Measurements from ENCODE around the gene KIRREL3.

Gene KIRREL3

DNA sequence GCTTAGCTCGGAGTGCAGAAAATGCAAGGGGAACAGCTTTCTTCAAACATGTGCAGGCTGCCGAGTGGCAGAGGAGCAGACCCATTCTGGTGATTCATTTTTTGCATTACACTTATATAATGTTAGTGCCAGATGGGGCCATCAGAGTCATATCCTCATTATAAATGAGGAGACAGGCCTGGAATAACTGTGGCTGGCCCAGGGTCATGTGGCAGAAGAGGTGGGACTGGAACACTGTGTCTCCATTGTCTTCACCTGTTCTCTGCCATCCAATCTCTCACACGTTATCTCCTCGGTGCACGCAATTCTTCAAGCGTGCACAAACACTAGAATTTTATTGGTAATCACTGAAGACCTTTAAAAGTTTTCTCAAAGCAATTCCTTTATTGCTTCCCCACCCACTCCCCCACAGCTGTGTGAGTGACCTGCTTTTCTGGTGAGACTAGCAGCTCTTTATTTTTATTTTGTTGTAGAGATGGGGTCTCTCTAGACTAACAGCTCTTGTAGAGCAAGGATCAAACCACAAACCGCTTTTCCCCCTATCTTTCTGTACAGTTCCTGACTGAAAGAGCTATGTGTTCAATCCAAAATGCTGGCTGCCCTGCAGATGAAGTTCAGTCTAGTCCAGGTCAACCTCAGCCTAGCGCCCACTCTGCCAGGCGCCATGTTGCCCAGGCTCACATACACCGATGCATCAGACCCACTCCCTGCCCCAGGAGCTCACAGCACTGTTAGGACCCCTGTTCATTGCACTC lies 569.8 kb downstream of the KIRREL3 start:
- no peak for DNase-seq

DNA sequence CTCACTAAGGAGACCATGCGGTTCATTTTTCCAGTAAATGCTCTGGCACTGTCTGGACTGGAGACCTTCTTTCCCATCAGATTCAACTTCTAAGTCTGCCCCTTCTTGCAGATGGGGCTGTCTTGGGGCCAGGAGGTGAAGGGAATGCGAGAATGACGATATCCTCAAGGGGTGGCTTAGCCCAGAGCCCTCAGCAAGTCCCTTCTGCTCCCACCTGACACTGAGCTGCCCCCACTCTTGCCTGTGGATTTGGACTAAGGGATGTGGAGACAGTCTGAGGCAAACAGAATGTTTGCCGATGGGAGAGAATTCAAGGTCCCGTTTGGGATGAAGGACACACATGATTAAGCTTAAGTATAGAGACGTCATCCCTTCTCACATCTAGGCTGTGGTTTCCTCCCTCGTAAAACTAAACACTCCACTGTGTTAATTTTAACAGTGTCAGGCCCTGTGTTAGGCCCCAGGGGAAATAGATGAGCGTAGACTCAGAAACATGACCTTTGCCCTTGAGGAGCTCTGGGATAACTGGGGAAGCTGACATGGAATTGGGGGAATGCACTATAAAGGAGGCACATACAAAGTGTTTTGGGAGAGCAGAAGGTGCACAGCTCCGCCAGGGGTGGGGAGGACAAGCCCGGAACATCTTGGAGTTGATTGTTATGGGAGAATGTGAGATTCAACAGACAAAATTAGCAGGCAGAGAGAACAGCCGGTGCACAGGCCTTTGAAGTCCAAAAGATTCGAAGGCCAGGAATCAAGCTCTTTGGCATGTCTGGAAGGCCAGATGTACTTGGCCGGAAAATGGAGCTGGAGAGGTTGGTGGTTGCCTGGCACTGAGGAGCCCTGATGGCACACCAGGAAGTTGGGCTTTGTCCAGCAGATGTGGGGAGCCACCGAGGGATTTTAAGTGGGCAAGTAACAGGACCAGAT lies 573.5 kb downstream of the KIRREL3 start:
- DNase-seq, result no peak

DNA sequence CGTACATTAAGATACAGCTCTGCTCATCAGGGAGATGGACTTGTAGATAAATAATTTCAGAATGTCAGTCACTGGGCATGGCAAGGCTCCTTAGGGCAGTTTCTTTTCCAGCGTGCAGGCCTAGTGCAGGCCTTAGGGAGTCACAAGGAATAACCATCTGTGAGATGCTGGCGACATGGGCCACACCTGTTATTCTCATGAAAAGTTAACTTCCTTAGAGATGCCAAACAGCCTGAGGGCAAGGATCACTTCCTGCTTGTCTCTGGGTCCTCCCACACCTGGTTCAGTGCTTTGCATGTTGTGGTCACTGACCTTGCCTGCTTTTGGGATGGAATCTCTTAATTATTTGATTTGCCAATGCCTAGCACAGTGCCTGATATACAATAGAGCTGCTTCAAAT lies 574.5 kb downstream of the KIRREL3 start:
- DNase-seq, result no peak

DNA sequence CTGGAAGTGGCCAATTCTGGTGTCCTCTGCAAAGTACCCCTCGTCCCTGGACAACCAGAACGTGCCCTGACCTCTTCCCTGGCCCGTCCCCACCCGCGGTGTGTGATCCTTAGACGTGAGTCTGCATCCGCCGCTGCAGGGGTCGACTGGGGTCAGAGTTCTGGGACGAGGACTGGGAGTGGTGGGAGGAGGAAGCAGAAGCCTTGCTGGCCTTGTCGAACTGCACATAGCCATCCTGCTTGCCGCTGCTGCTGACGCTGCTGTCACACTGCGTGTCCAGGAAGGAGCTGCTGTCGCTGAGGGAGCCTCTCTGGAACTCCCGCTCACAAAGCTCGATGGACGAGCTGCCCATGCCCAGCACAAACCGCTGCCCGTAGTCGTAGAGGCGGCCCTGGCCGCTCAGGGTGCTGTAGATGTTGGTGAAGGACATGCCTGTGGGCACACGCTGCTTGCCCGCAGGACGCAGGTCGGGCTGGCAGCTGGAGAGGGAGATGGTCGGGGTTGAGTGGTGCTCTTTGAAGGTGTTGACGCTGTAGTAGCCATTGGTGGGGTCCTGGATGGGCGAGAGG lies 576.0 kb downstream of the KIRREL3 start:
- no peak for DNase-seq

DNA sequence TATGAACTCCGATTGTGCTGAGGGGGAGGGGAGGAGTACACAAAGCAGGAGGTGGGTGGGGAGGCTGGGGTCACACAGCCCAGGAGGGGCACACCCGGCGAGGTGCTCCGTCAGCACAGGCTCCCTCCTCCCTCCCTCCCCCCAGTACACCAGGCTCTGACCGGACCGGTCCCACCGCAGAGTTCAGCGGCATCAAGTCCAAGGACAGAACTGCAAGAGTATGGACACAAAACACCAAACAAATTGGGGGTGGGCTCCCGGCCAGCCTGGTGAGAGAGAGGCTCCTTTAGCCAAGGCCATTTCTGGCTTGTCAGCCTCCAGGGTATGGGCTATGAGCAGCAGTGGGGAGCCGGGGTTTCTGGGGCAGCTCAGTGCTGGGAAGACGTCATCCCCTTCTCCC lies 576.8 kb downstream of the KIRREL3 start:
- DNase-seq, result no peak

DNA sequence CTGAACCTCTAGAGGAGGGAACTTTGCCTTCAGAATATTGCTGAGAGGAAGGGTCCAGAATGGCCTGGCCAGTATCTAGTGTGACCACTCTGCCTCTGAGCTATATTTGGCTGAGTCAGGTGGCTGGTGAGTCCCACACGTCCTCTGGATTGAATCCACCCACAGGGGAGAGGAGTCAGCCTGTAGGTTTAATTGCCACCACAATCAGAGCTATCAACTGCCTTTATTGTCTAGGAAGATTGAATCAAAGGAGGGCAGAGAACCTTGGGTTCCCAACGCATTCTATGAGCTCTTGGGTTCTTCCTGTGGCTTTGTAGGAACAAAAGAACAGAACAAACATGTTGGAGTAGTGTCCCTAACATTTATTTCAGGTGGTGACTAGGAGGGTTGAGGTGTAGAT lies 577.4 kb downstream of the KIRREL3 start:
- no peak for DNase-seq

DNA sequence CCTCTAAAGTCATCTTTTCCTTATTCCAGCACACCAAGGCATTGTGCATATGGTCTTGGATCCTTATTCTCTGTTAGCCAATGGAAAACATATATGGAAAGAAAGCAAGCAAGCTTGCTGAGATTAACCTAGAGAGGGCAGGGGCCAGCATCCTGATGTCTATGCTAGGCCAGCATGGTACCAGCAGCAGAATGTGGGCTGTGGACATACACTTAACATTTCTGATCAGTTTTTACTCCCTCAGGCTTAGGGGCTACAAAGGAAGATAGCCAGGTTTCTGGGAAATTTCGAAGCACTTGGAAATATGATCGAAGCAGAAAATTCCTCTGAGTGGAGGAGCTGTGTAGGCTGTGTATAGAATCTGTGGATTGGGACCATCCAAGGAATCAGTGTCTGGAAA lies 578.1 kb downstream of the KIRREL3 start:
- no peak for DNase-seq

DNA sequence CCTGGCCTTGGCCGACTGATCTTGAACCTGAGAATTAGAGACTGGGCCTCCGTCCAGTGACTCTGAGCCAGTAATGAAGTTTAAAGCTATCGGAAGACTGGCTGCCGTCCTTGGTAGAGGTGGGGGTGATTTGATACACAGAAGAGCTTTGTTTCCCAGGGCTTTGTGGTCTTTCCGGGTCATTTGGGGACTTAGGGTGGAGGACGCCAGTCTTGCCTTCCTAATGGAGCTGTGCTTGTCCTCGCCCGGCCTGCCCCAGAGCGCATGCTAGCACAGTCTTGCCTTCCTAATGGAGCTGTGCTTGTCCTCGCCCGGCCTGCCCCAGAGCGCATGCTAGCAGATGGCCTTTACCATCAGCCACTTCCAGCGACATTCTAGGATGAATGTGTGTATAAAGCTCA lies 579.3 kb downstream of the KIRREL3 start:
- DNase-seq, result no peak

DNA sequence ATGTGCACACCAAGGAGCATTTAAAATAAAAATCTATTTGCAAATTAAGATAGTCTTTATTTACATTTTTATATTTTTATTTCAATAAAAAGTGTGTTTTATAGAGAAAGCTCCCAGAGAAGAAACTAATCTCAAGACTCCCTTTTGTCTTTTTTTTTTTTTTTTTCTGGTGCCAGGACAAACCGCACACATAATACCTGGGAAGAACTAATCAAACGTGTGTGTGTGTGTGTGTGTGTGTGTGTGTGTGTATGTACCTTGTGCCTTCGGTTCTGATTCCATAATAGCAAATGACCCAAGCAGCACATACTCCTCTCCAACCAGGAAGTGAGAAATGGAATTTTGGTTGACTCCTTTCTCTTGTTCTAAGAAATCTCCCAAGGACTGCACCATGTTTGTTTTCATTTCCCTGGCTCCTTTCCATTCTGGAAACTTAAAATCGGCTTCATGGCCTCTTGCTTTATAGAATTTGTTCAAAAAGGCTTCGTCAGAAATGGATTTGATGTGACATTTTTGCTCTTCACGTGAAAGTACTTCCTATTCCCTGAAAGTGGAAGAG lies 579.8 kb downstream of the KIRREL3 start:
- no peak for DNase-seq

DNA sequence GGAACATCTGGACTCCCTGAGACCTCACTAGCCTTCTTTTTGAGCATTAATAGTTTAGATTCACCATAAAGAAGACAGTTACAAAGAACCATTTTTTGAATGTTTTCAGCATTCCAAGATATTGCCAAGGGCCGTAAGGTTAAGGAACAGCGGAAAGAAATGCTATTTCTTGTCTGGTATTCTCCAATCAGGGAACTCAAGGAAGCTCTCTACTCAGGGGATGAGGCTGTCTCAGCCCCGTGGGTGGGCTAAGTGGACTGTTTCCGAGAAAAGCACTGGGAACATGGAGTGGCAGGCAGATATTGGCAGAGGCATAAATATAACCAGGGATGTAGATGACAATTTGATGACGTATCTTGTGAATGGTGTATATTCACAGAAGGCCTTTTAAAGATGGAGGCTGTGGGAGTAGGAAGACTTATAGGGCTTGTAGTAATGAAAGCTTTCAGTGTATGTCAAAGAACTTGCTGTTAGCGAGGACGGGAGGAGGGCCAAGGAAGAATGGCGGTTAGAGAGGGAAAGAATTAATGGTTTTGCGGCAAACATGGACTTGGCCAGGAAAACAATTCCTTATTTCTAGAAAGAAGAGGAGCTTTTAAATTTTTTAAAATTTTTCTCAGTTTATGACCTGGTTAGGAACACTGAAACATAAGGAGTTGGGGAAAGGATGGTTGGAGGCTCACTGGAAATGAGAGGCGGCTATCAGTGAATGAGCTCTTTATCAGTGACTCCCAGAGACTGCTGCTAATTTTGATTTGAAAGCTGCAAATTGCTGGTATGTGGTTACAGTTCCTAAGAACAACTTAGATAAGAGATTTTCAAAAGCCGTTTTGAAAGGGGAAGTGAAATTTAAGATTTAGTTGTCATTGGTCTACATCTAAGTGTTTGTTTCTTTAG lies 580.5 kb downstream of the KIRREL3 start:
- DNase-seq, result no peak

DNA sequence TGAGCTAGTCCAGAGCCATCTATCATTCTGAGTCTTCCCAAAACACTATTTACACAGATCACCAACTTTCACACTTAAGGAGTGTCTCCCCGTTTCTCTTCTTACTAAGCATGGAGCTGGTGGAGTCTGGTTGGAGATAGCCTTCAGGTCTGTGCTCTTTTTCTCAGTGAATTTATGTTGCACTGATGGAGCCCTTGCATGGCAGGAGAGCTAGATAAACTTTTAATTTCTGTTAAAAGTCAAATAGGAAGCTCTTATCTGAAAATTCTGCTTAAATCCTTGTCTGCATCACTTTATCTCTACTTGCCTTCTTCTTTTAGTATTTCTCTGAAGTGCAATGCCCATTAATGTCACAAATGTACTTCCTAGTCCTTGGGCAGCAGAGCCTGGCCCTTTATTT lies 581.7 kb downstream of the KIRREL3 start:
- DNase-seq, result no peak

DNA sequence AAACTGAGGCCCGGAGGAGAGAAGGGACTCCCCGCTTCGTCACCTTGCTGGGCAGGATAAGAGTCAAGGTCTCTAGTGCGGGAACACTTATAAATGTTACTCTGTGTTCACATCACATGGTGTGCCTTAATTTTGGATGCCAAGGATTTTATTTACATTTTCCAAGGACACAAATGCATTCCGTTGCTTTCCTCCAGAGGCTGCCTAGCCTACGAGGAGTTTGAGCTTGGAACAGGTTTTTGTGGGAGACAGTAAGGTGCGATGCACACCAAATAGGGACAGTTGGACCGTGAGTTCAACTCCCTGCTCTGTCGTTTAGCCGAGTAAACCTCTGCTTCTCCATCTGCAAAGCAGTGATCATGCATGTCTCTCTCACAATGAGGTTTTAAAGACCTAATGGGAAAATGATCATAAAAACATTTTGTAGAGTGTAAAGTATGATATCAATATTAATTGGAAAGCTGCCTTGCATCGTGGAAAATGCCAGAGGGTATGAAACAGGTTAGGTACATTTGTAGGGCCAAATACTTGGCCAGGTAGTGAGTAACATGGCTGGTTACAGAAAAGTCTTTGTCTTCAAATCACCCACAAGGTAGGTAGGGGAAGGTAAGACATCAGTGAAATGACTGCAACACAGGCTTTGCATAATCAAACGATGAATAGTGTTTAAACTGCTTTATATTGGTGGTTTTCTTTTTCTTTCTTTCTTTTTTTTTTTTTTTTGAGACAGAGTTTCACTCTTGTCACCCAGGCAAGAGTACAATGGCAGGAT lies 583.3 kb downstream of the KIRREL3 start:
- no peak for DNase-seq

DNA sequence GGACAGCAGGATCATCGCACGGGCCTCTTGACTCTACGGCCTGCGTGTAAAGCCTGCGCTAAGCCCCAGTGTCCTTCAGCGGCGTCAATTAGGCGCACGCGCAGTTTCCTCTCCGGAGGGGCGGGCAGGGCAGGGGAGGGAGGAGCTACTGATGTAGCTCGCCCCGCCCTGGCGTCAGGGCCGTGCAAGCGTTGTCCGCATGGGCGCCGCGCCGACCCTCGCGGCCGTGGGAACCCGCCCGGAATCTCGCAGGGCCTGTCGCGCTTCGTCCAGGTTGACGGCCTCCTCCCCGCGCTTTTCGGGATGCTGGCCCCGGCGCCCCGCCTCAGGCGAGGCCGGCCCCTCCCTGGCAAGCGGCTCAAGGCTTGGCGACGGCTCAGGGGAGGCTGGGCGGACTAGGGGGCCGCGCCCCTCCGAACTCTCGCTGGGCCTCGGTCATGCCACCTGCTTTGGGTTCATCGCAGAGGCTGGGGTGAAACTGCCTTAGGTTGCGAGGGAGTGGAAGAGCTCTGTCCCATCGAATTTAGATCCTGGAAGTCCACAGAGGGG lies 584.0 kb downstream of the KIRREL3 start:
- DNase-seq, result peak; percentile 95

DNA sequence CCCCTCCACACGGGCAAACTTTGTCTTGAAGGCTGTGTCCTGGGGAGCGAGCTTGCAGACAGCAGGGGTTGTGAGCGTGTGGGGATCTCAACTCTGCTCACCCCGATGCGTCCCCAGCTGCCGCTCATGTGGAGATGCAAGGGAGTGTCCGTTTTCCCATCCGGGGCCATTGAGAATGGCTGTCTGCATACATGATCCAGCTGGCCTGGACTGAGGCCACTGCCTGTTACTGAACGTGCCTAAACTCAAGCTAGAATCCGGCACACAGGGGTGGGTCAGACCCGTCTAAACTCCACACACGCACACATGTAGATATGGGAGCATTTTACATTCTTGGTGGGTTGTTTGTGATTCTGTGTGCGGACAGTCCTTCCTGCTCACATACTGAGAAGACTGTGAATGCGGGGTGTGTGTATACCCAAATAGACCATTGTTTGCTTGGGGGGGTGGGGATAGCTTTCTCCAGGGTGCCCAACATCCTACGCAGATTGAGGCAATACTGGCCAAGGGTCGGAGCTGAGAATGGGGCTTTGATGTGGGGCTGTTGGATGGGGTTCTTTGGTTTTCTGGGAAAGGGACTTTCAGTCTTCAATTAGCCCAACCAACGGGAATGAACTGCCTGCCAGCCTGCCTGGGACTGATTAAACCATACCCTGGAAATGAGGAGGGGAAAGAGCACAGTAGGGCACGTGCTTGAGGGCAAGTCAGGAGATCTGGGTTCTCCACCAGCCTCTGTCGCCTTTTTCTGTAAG lies 584.7 kb downstream of the KIRREL3 start:
- no peak for DNase-seq

DNA sequence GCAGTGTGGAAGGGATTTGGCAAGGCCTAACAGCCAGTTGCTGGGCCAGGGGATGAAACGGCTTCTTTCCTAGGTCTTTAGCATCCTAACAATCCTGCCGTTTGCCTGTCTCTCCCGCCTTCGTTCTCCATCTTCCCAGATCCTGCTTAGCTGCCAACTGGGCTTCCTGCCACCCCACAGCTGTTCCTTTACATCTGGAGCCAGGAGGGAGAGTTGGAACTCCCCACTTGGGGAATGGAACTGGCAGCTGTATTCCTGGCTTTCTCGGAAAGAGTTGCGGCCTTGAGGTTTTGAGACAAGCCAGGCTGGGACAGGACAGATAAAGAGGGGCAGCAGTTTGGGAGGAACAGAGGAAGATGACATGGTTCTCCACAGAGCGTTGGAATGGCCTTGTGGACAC lies 585.4 kb downstream of the KIRREL3 start:
- no peak for DNase-seq

DNA sequence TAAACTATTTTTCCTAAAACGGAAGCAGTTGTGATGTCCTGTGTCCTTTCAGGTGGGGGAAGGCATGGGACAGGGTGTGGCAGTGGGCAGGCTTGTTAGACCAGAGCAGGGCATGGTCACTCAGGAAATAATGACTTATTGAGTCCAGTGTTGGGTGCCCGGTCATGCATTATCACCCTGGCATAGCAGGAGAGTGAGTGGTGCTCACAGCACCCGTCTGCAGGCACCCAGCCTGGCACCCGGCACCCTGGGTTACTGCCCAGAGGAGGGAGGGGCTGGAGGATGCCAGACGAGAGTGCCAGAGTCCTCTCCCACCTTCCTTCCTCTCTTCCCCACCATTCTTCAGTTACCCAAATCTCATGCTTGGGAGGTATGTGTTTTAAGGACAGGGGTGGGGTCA lies 586.0 kb downstream of the KIRREL3 start:
- DNase-seq, result no peak

DNA sequence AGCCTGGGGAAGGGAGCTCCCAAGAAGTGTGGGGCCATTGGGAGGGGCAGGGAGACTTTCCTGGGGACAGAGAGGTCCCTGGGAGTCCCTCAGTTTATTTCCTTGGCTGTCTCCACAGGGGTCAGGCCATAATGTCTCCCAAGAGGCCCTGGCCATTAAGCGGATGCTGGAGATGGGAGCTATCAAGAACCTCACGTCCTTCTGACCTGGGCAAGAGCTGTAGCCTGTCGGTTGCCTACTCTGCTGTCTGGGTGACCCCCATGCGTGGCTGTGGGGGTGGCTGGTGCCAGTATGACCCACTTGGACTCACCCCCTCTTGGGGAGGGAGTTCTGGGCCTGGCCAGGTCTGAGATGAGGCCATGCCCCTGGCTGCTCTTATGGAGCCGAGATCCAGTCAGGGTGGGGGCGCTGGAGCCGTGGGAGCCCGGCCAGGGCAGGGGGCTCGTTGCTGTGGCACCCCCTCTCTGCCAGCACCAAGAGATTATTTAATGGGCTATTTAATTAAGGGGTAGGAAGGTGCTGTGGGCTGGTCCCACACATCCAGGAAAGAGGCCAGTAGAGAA lies 586.6 kb downstream of the KIRREL3 start:
- DNase-seq, result no peak

DNA sequence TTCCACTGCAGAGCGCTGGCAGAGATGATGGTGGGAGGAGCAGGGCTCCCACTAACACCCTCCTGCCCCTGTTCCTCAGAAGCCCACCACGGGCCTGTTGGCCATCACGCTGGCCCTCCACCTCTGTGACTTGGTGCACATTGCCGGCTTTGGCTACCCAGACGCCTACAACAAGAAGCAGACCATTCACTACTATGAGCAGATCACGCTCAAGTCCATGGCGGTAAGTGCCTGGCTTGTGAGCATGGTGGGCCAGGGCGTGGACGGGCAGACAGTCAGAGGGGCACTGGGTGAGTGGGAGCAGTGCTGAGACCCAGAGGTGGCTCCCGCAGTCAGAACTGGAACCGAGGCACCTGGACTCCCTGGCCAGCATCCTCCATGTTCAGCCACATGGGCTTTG lies 587.1 kb downstream of the KIRREL3 start:
- no peak for DNase-seq

DNA sequence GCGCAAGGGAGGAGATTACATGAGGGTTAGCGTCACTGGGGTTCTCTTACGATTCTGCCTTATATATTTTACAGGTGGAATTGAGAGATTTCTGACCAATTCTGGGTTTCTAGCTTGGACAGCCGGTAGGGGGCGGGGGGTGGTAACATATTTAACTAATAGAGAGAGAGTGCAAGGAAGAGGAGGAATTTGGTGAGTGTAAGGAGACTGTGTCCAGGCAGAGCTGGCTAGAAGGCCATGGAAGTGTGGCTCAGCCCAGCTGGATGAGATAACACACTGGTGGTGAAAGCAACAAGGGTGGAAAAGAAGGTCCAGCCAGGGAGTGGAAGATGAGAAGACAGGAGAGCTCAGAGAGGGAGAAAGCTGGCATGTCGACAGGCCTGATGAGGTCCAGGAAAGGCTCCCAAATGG lies 588.6 kb downstream of the KIRREL3 start:
- DNase-seq, result no peak

DNA sequence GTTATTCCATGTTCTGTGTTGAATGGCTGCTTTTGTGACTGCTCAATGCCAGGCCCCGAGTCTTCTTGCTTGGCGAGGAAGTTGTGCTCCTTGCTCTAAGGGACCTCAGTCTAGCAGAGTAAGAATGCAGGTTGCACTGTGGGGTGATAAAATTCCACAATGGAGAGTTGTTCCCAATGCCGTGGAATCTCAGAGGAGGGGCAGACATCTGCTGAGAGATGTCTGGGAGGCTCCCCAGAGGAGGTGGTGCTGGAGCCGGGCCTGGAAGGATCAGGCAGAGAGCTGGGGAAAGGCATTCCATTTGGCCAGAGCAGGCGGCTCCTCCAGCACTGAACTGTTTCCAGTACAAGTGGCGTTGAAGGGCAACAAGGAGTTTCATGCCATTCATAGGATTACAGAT lies 589.9 kb downstream of the KIRREL3 start:
- no peak for DNase-seq

Measured in NCI-H1105 (cell line).